ENCODE results near the gene CLINT1. TPM values are rescaled to one million over a fixed set of nuclear protein-coding genes. Genes with fewer than 3 reads are reported as not detected.
A peak's percentile ranks its signal among the peaks of the same experiment; 100 is the strongest.

The CLINT1 gene
- total RNA-seq, 8 experiments from 2014 or later = 31.8 to 83.5 (median 53.8) TPM

DNA sequence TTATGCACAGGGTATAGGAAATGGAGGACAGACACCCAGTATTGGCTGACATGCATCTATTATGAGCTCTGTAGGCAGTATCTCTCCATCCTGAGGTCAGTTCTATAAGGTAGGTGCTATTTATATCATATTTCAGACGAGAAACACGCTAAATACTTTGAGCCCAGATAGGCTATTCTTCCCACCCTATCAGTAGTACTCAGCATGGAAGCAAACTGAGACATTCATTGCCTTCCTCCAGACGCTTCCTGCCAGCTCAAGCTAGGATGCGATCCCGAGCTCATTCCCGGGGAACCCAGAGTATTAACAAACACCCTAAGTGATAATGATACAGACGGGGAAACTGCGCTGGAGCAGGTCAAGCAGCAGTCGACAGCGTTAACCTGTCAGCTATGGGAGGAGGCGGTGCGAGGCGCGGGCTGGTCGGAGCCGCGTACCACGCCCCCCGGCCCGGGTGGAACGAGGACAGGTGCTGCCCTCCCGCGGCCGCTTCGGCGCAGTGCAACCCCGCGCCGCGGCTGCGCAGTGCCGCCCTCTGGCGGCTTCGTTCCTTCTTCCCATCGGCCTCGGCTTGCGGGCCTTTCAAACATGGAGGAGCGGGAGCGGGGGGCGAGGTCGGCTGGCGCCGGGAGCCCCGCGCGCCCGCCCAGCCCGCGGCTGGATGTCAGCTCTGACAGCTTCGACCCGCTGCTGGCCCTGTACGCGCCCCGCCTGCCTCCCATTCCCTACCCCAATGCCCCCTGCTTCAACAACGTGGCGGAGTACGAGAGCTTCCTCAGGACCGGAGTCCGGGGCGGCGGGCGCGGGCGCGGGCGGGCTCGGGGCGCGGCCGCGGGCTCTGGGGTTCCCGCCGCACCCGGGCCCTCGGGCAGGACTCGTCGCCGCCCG lies 115.5 kb downstream of the CLINT1 start, which contains the start of gene LSM11:
Gene LSM11 (plus strand): TSS at position 550 of the 888 bp plus-strand sequence. CDS start 39 bp downstream, at position 589.
- peaks cover 0 to 6% of the 10 kb centered on the region in 2 donors for H3K4me1 ChIP-seq (replicated peaks in 1 of 2)
- in situ Hi-C loops (cut with MboI; ENCODE audit: low pct_unique_long_range_greater_than_20kb in 2 of 9, low sequenced_read_pairs in 9 of 9, unreplicated experiment in 9 of 9) = loop anchor here in 4 of 9 experiments (25.0 kb wide), 2 partner anchors 406 to 606 kb away; partner anchors contain the start of gene MED7 (in 1 of the 4)
- peak within 1 kb of the TSS; percentile 18 to 45 for H3K27ac ChIP-seq
- 0 to 20% (median 0%) methylated on average over 1 to 13 of the region's 79 CpGs; no CpG with 5 or more reads in 3 of the 10 experiments for WGBS, 10 experiments
- peak within 1 kb of the TSS; percentile 59 to 88 (median 79) for H3K4me3 ChIP-seq
- peak; percentile 74 to 93 (median 90) for ATAC-seq (replicated peaks in 6 of 8)

DNA sequence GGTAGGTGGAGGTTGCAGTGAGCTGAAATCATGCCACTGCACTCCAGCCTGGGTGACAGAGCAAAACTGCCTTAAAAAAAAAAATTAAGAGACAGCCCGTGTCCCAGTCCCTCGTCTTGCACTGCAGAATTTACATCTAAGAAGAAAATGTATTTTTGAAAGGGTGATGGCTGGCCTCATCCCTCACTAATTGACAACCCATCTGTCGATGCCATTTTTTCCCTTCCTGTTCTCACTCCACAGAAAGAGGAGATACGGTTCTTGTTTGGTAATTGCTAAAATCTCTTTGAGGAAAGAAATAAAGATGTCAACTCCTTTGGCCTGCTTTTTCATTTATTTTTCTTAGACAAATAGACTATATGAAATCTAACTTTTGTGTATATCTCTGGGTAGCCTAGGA lies 117.8 kb downstream of the CLINT1 start:
- H3K4me1 ChIP-seq (replicated peaks in 1 of 2) = peaks cover 0 to 6% of the 10 kb centered on the region in 2 donors
- no peak overlapping the region for H3K27ac ChIP-seq
- peak in 1 of 8 experiments; percentile 11 for ATAC-seq (replicated peaks in 6 of 8)
- in situ Hi-C loops (cut with MboI; ENCODE audit: low pct_unique_long_range_greater_than_20kb in 2 of 9, low sequenced_read_pairs in 9 of 9, unreplicated experiment in 9 of 9) = loop anchor here in 4 of 9 experiments (25.0 kb wide), 2 partner anchors 404 to 604 kb away; partner anchors contain the start of gene MED7 (in 1 of the 4)
- H3K4me3 ChIP-seq = no peak overlapping the region
- 29 to 90% (median 60%) methylated on average over 1 to 4 of the region's 4 CpGs; no CpG with 5 or more reads in 1 of the 10 experiments for WGBS, 10 experiments

DNA sequence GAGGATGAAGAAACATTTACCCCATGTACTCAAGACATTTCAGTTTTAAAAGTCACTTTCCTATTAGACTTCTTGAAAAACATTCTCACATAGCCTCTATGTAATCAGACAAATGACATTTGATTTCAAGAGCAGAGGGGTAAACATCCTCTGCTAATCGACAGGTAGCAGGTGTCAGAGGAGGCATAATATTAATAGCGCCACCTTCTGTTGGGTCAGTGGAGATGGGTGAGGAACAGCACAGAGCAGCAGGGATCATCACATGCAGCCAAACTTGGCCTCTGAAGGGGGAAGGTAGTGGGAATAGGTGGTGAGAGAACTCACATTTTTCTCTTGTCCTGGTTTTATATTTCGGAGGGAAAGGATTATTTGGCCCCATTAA lies 118.7 kb downstream of the CLINT1 start:
- H3K4me1 ChIP-seq (replicated peaks in 1 of 2) = peaks cover 0 to 3% of the 10 kb centered on the region in 2 donors
- ATAC-seq (replicated peaks in 6 of 8) = no peak
- in situ Hi-C loops (cut with MboI; ENCODE audit: low pct_unique_long_range_greater_than_20kb in 2 of 9, low sequenced_read_pairs in 9 of 9, unreplicated experiment in 9 of 9) = loop anchor here in 4 of 9 experiments (25.0 kb wide), 2 partner anchors 403 to 603 kb away; partner anchors contain the start of gene MED7 (in 1 of the 4)
- no peak overlapping the region for H3K4me3 ChIP-seq
- H3K27ac ChIP-seq = no peak overlapping the region
- 39 to 93% (median 75%) methylated on average over 1 to 3 of the region's 3 CpGs; no CpG with 5 or more reads in 3 of the 10 experiments for WGBS, 10 experiments

DNA sequence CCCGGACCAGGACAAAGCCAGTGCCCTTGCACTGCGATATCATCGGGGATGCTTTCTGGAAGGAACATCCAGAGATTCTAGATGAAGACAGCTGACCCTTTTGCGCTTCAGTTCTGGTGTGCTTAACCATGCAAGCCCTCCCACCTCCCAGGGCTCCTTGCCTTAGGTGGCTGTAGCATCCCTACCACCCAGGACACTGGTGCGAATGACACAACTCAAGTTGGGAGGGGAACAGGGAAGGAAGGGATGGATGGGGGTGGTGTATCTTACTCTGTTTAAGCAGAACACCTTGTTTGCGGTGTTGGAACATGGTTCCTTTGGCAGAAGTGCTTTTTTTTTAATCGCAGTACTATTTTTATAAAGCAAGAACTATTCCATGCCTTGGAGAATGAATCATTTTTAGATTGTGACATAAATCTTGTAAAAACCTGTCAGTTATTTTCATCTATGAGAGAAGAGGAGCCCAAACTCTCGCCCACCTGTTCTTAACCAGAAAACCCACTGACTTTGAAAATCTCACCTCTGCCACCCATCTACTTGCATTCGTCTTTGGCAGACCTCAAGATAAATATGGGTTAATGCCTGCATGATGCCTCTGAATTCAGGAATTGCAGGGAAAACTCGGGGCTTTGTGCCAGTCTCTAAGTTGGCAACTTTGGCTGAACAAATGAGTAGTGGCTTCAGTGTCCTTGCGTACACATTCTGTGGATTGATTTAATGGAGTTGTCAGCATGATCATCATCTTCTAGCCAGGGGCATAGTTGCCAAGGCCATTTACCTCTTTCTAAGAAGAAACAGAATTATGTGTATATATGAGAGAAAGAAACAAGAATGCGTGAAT lies 119.3 kb downstream of the CLINT1 start:
- no peaks in the 10 kb centered on the region for H3K4me1 ChIP-seq (replicated peaks in 1 of 2)
- in situ Hi-C loops (cut with MboI; ENCODE audit: low pct_unique_long_range_greater_than_20kb in 2 of 9, low sequenced_read_pairs in 9 of 9, unreplicated experiment in 9 of 9) = loop anchor here in 4 of 9 experiments (25.0 kb wide), 2 partner anchors 402 to 602 kb away; partner anchors contain the start of gene MED7 (in 1 of the 4)
- H3K27ac ChIP-seq = no peak overlapping the region
- WGBS, 10 experiments = 50 to 100% (median 90%) methylated on average over 2 to 10 of the region's 12 CpGs; no CpG with 5 or more reads in 1 of the 10 experiments
- H3K4me3 ChIP-seq = no peak overlapping the region
- ATAC-seq (replicated peaks in 6 of 8) = no peak

DNA sequence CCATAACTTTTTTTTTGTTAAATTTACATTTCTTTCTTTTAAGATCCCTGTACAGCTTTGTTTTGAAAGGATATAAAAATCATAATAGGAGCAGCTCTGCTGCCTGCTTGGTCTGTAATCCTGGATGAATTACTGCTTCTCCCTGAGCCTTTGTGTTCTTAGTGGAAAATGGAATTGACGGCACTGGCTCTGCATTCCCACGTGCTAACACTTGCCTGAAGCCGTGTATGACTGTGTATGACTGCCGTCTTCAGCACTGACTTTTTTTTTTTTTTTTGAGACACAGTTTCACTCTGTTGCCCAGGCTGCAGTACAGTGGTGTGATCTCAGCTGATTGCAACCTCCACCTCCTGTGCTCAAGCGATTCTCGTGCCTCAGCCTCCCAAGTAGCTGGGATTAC lies 123.0 kb downstream of the CLINT1 start:
- no peak overlapping the region for H3K4me3 ChIP-seq
- ATAC-seq (replicated peaks in 6 of 8) = peak in 1 of 8 experiments; percentile 4
- in situ Hi-C loops (cut with MboI; ENCODE audit: low pct_unique_long_range_greater_than_20kb in 2 of 9, low sequenced_read_pairs in 9 of 9, unreplicated experiment in 9 of 9) = loop anchor here in 4 of 9 experiments (25.0 kb wide), 2 partner anchors 399 to 599 kb away; partner anchors contain the start of gene MED7 (in 1 of the 4)
- no peaks in the 10 kb centered on the region for H3K4me1 ChIP-seq (replicated peaks in 1 of 2)
- WGBS, 10 experiments = 49 to 100% (median 89%) methylated on average over 1 to 6 of the region's 6 CpGs; no CpG with 5 or more reads in 1 of the 10 experiments
- H3K27ac ChIP-seq = no peak overlapping the region

Other genes with a start within 250 kb of the CLINT1 start
- gene SOX30, start 206.7 kb downstream of the CLINT1 start, total RNA-seq = under 1 TPM in 6 of 8 experiments, not detected in 2; 0.09 to 0.33 (median 0.21) TPM
- gene C5orf52, start 187.6 kb downstream of the CLINT1 start, total RNA-seq = 1 to 10 TPM in 1 of 8 experiments, under 1 TPM in 1, not detected in 6; 0.56 to 1.2 TPM
- 10 to 100 TPM in 5 of 8 experiments, 1 to 10 TPM in 3; 8.1 to 27.8 (median 12.1) TPM for gene THG1L, start 127.7 kb downstream of the CLINT1 start, total RNA-seq
- gene LSM11, start 115.4 kb downstream of the CLINT1 start, total RNA-seq = 10 to 100 TPM in 4 of 8 experiments, 1 to 10 TPM in 4; 2.0 to 22.2 (median 11.4) TPM

All from motor neuron (in vitro differentiated cells).